ENCODE measurements around the gene SLC7A8. TPM values are rescaled to one million over a fixed set of nuclear protein-coding genes. Genes with fewer than 3 reads are reported as not detected.

Gene SLC7A8
- total RNA-seq, 1 experiment from 2014 or later, result 0.90 TPM

- H3K4me1 ChIP-seq (ENCODE audit: control insufficient read depth, insufficient read depth, low read length), result no peaks in the 10 kb centered on the region
- H3K36me3 ChIP-seq (ENCODE audit: control insufficient read depth, insufficient read depth, low read length), result no peaks in the 10 kb centered on the region
- BruUV-seq (replicated peaks), result no TSS peak
- H3K27ac ChIP-seq (ENCODE audit: low read length), result no peak overlapping the region
- TF ChIP-seq REST (IDR thresholded peaks at IDR 0.05; ENCODE audit: insufficient read depth in 1 of 2, low read depth in 2 of 2, low read length in 1 of 2) (no peak), SIN3A (IDR thresholded peaks at IDR 0.05; ENCODE audit: borderline replicate concordance, insufficient read depth, low read depth, low read length) (no peak), TCF7L2 (IDR thresholded peaks at IDR 0.05; ENCODE audit: low read depth, low read length) (no peak), CTCF (IDR thresholded peaks at IDR 0.05) (no peak), POLR2AphosphoS5 (IDR thresholded peaks at IDR 0.05; ENCODE audit: low read depth, low read length) (no peak)
- in situ Hi-C loops (cut with HindIII; ENCODE audit: low pct_unique_long_range_greater_than_20kb, low sequenced_read_pairs), result no loop called here
- POLR2A ChIA-PET, result interaction anchor here (0.6 kb wide), 1 partner anchor 9 kb away, joined by 7 read pairs; no protein-coding TSS in a partner anchor
- CTCF ChIA-PET, result no interaction called here
- H3K9me3 ChIP-seq (ENCODE audit: control insufficient read depth, insufficient read depth, low read depth, low read length), result no peaks in the 10 kb centered on the region
- DNase-seq (ENCODE audit: low read depth, low spot score), result no peak
- no peak for ATAC-seq
- H3K4me3 ChIP-seq (ENCODE audit: low read depth in 2 of 2, low read length in 2 of 2), result no peak overlapping the region
- no peaks in the 10 kb centered on the region; the same call in 1 of the 2 replicates for H3K27me3 ChIP-seq (ENCODE audit: control insufficient read depth, insufficient read depth, low read length)
- intact Hi-C loops (cut with micrococcal nuclease; ENCODE audit: unreplicated experiment), result no loop called here
These were observed 50.5 kb downstream of the SLC7A8 start for GRCh38 chr14:23132970-23133369.

GRCh38 chr14:23131482-23131881 is 52.0 kb downstream of the SLC7A8 start:
- Histone ChIP-seq H3K27me3 (ENCODE audit: control insufficient read depth, insufficient read depth, low read length) (no peaks in the 10 kb centered on the region; the same call in 1 of the 2 replicates), H3K4me3 (ENCODE audit: low read depth in 2 of 2, low read length in 2 of 2) (no peak overlapping the region), H3K27ac (ENCODE audit: low read length) (no peak overlapping the region), H3K9me3 (ENCODE audit: control insufficient read depth, insufficient read depth, low read depth, low read length) (no peaks in the 10 kb centered on the region), H3K4me1 (ENCODE audit: control insufficient read depth, insufficient read depth, low read length) (no peaks in the 10 kb centered on the region), H3K36me3 (ENCODE audit: control insufficient read depth, insufficient read depth, low read length) (no peaks in the 10 kb centered on the region)
- intact Hi-C loops (cut with micrococcal nuclease; ENCODE audit: unreplicated experiment), result no loop called here
- in situ Hi-C loops (cut with HindIII; ENCODE audit: low pct_unique_long_range_greater_than_20kb, low sequenced_read_pairs), result no loop called here
- ATAC-seq, result no peak
- no peak for DNase-seq (ENCODE audit: low read depth, low spot score)
- no peak for TF ChIP-seq CTCF (IDR thresholded peaks at IDR 0.05)
- TF ChIP-seq TCF7L2 (IDR thresholded peaks at IDR 0.05; ENCODE audit: low read depth, low read length), result no peak
- TF ChIP-seq SIN3A (IDR thresholded peaks at IDR 0.05; ENCODE audit: borderline replicate concordance, insufficient read depth, low read depth, low read length), result no peak
- TF ChIP-seq REST (IDR thresholded peaks at IDR 0.05; ENCODE audit: insufficient read depth in 1 of 2, low read depth in 2 of 2, low read length in 1 of 2), result no peak
- no peak for TF ChIP-seq POLR2AphosphoS5 (IDR thresholded peaks at IDR 0.05; ENCODE audit: low read depth, low read length)
- no TSS peak for BruUV-seq (replicated peaks)
- POLR2A ChIA-PET, result no interaction called here
- CTCF ChIA-PET, result no interaction called here
